Erythroblast (primary cell): Measurements from ENCODE around the gene AMBRA1.

ENCODE experiments used
- DNase-seq, 2 experiments: peaks; one replicate each; lab custom pipeline; 2025; lab: John Stamatoyannopoulos, UW
- GATA1 ChIP-seq: IDR thresholded peaks from 2 replicates; pipeline ENCODE4 v1.6.1; 2011; ENCODE audit warnings: low read depth, mild to moderate bottlenecking, control low read depth, low read length, moderate library complexity
- POLR2A ChIP-seq: IDR thresholded peaks from 2 replicates; pipeline ENCODE4 v1.6.1; 2011; ENCODE audit warnings: mild to moderate bottlenecking, low read length

The AMBRA1 gene

GRCh38 chr11:46463701-46464421 lies 130.0 kb downstream of the AMBRA1 start:
- no peak for DNase-seq
- TF ChIP-seq POLR2A (no peak), GATA1 (no peak)

- no peak for DNase-seq
- no peak for TF ChIP-seq GATA1
- TF ChIP-seq POLR2A = no peak
These were observed 132.3 kb downstream of the AMBRA1 start for GRCh38 chr11:46461461-46461927.

- DNase-seq = no peak
- TF ChIP-seq POLR2A (no peak), GATA1 (no peak)
These were observed 135.3 kb downstream of the AMBRA1 start for GRCh38 chr11:46458491-46458890.

- DNase-seq = no peak
- TF ChIP-seq POLR2A = no peak
- no peak for TF ChIP-seq GATA1
These were observed 136.0 kb downstream of the AMBRA1 start for GRCh38 chr11:46457659-46458424.

- TF ChIP-seq POLR2A = no peak
- no peak for TF ChIP-seq GATA1
- DNase-seq = no peak
These were observed 136.8 kb downstream of the AMBRA1 start for GRCh38 chr11:46457021-46457420.

GRCh38 chr11:46456269-46457001 lies 137.4 kb downstream of the AMBRA1 start:
- TF ChIP-seq GATA1 = no peak
- no peak for TF ChIP-seq POLR2A
- DNase-seq = no peak

GRCh38 chr11:46455834-46456233 lies 138.0 kb downstream of the AMBRA1 start:
- no peak for TF ChIP-seq GATA1
- TF ChIP-seq POLR2A = no peak
- DNase-seq = no peak

- DNase-seq = no peak
- TF ChIP-seq POLR2A (no peak), GATA1 (no peak)
These were observed 140.8 kb downstream of the AMBRA1 start for GRCh38 chr11:46452918-46453517.

- DNase-seq = peak in 1 of 2 experiments; percentile 8
- TF ChIP-seq GATA1 = no peak
- TF ChIP-seq POLR2A = no peak
These were observed 142.1 kb downstream of the AMBRA1 start for GRCh38 chr11:46451759-46452158.

GRCh38 chr11:46450846-46451477 lies 142.9 kb downstream of the AMBRA1 start:
- no peak for DNase-seq
- TF ChIP-seq POLR2A = no peak
- no peak for TF ChIP-seq GATA1

GRCh38 chr11:46447544-46447943 lies 146.3 kb downstream of the AMBRA1 start:
- no peak for TF ChIP-seq POLR2A

GRCh38 chr11:46445920-46446771 lies 147.7 kb downstream of the AMBRA1 start:
- DNase-seq = peak in 1 of 2 experiments; percentile 11
- TF ChIP-seq POLR2A (no peak), GATA1 (no peak)

More at GRCh38 chr11:46447544-46447943, 146.3 kb downstream of the AMBRA1 start:
- DNase-seq = no peak
